RKO (cell line): ENCODE results near the gene SPNS3.

Experiments
- DNase-seq: peaks from one replicate; pipeline ENCODE4 v3.0.0-alpha.2; 2016; ENCODE audit warnings: low spot score

Gene SPNS3

DNA sequence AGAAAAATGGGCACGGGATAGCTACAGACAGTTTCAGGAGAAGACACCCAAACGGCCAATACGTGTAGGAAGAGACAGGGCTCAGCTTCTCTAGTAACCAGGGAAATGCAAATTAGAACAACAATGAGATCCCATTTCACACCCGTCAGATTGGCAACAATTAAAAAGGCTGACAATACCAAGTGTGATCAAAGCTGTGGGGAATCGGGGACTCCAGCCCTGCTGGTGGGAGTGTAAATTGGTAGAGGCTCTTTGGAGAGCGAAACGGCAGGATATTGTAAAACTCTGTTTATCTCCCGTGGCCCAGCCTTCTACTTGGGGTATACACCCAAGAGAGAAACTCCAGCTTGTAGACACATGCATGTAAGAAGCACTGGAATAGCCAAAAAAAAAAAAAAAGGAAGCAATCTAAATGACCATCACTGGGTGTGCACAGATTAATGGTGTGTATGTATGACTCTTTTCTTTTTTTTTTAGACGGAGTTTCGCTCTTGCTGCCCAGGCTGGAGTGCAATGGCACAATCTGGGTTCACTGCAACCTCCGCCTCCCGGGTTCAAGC, 93.9 kb downstream of the SPNS3 start:
- DNase-seq: no peak

DNA sequence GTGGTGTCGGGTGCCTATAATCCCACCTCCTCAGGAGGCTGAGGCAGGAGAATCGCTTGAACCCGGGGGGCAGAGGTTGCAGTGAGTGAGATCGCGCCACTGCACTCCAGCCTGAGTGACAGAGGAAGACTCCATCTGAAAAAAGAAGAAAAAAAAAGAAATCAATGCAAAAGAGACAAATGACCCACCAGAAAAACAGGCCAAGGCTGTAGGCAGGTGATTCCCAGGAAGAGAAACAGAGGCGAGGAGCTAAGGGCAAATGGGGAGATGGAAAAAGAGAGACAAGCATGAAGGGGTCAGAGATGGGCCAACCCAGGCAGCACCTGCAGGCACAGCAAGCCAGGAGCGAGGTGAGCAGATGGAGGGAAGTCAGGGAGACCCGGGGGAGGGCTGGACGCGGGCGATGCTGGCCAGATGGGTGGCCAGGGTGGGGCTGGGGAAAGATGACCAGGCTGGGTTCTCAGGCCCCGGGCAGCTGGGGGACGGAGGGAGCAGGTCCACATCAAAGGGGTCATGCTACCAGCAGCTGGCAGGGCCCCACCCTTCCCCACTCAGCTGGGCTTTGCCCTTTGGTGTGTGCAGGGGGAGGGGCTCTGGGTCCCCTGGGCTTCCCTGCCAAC, 95.9 kb downstream of the SPNS3 start:
- DNase-seq: no peak

DNA sequence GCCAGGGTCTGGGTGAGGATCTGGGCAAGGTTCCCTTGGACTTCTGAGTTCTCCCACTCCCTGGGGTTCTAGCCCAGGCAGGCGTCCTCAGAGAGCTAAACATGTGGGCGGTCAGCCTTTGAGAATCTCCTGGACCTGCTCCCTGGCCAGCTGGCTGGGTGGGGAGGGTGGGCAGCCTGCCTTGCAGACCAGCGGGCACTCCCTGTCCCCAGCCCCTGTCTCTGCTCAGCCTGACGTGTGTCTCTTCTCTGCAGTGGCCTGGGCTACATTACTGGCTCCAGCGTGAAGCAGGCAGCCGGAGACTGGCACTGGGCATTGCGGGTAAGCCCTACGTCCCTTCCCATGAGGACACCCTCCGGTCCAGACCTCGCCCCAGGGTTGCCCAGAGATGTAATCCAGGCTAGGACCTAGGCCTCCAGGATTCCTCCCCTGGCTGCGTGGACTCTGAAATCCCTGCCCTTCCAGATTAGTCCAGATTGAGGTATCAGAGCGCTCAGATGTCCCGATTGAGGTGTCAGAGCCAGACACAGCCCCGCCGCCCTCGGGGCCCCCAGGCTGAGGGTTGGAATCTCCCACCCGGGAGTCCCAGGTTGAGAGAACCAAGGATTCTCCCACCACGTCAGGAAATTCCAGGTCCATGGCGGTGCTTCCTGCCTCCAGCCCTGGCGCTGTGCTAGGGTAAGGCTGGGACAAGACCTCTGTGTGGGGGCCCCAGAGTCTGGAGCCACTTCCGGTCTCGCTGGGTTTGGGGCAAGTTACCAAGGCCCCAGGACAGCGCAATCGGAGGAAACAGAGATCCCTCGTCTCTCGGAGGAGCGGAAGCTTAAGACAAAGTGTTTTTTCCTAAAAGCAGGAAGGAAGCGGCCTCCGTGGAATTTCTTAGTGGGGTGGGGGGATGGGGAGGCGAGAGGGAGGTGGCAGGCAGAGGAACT, 97.3 kb downstream of the SPNS3 start:
- DNase-seq: no peak

DNA sequence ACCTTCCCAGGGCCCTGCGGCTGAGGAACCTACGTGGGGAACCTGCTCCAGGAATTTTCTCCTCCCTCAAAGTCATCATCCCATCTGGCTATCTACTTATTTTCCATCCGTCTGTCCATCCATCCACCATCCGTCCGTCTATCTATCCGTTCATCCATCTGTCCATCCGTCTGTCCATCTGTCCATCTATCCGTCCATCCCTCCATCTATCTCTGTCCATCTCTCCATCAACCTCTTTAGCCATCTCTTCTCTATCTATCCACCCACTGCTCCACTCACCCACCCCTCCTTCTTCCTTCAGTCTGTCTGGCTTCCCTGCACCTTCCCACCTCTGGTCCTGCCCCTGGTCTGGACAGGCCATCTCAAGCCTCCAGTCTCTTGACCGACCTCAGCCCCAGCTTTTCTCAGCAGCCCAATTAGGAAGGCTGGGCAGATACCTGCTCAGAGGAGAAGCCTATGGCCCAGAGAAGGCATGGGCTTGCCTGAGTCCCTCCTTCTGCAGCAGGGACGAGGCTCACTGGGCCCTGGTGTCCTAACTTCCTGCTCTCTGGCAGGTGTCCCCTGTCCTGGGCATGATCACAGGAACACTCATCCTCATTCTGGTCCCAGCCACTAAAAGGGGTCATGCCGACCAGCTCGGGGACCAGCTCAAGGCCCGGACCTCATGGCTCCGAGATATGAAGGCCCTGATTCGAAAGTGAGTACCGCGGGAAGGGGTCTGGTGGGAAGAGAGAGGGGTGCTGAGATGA, 98.4 kb downstream of the SPNS3 start:
- DNase-seq: no peak

DNA sequence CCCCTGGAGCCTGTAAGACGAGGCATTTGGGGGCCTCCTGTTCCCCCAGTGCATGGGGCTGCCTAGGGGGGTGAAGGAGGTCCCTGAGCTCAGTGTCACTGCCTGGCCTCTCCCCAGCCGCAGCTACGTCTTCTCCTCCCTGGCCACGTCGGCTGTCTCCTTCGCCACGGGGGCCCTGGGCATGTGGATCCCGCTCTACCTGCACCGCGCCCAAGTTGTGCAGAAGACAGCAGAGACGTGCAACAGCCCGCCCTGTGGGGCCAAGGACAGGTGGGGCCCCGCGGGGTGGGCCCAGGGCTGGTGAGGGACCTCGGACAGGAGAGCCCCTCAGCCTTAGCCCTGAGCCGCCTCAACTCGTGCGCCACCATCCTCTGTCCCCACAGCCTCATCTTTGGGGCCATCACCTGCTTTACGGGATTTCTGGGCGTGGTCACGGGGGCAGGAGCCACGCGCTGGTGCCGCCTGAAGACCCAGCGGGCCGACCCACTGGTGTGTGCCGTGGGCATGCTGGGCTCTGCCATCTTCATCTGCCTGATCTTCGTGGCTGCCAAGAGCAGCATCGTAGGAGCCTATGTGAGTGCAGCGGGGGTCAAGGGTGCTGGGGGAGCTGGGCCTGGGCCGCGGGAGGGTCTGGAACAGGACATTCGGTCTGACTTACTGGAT, 99.3 kb downstream of the SPNS3 start:
- DNase-seq: no peak

DNA sequence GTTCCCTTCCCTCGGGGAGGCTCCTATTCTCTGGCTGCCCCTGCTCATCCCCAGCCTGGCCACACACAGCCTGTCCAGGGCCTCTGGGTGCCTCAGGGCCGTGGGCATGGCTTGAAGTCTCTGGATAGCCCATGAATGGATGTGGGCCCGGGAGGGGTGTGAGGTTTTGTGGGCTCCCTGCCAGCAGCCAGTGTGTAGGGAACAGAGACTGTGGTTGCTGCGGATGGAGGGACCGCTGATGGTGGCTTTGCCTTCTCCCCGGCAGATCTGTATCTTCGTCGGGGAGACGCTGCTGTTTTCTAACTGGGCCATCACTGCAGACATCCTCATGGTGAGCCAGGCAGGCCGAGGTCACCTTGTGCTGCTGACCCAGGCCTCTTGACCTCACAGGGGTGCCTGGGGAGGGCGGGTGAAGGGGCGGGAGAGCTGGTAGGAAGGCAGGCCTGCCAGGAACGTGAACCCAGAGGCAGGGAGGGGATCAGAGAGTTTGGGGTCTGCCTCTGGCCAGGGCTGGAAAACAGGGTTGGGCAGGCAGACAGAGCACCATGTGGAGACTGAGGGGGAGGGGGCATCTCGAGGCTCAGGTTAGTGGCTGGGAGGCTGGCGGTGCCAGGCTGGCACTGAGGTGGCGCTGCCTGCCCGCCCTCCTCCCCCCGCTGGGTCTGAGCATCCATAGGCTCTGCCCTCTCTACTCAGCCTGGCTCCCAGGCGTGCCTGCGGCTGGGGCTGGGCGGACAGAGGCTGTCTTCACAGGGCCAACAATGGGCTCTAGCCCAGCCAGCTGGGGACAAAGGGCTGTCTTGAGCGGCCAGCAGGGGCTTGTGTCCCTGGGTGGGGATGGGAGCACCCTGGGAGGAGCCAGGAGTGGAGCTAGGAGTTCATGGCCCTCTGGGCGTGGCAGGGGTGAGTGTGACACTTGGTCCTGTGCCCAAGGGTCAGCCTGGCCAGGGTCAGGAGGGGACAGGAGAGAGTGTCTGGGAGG, 100.1 kb downstream of the SPNS3 start:
- DNase-seq: no peak

DNA sequence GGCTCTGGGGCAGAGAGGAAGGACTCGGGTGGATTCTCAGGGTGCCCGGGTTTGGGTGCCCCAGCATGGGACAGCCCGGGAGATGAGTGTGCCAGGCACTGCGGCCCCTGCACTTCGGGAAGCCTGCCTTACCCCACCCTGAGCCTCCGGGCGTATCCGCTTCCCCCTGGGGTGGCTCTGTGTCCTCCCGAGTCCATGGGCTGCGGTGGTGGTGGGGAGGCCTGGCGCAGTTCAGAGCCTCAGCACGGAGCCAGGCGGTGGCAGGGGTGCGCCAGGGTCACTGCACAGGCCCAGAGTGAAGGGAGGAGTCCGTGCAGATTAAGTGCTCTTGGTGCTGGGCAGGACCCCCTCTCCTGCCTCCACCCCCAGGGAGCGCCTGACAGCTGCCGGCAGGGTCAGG, 100.8 kb downstream of the SPNS3 start:
- no peak for DNase-seq

DNA sequence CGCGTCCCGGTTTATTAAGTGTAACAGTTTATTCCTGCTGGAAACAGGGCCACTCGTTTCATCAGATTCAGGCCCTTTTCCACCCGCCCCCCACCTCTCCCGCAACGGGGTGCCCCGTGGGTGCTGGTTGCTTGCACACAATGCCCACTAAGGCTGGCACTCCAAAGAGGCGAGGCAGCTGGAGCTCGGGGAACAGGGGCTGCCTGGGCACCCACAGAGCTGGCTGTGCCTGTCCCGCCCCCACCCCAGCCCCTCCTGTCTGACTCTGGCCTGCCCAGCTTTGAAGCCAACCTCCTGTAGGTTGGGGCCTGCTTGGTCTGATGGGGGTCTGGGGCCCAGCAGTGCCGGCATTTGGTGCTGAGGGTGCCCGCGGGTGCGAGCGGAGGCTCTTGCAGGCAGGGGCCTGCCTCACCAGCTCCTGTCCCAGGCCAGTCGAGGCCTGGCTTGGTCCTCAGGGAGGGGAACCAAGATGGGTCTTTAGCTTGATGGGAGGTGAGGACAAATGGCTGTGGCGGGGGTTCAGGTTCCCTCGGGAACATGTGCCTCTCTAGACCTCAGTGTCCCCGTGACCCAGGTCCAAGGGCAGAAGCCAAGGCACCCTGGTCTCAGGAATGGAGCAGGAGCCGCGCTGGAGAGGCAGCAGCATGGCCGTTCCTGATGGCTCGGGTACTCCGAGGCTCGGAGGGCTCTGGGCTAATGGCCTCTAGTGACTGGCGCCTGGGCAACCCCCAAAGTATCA, 101.4 kb downstream of the SPNS3 start:
- DNase-seq: no peak

DNA sequence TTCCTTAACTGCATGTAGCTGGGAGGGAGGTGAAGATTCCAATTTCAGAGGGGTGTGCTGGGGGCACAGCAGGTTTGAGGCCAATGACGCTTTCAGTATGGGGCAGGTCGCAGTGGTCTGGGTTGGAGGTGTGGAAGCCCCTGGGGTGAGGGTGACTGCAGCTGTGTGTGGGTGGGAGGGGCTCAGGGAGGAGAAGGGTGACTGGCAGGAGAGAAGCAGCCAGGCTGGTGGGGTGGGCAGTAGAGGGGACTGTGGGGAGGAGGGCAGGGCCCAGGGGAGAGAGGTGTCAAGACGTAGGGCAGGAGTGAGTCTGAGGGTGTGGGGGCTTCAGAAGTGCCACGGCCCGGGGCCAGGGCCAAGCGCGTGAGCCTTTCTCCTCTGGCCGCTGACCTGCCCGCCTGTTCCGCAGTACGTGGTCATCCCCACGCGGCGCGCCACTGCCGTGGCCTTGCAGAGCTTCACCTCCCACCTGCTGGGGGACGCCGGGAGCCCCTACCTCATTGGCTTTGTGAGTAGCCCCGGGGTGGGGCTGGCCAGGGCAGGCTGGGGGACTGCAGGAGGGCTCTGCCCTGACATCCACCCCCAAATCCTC, 102.0 kb downstream of the SPNS3 start:
- no peak for DNase-seq

DNA sequence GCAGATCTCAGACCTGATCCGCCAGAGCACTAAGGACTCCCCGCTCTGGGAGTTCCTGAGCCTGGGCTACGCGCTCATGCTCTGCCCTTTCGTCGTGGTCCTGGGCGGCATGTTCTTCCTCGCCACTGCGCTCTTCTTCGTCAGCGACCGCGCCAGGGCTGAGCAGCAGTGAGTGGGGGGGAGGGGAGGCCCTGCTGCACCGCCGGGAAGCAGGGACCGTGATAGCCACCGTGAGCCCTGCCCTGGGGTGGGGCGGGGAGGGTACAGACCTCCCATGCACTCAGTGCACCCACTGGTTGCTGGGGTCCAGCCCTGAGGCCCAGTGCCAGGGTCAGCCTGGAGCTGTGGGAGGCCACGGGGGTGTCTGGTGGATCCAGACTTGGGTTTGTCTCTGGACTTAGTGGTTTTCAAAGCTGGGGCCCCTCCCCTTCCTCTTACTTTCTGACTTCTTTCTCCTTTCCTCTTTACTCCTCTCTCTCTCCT, 102.6 kb downstream of the SPNS3 start:
- DNase-seq: no peak

DNA sequence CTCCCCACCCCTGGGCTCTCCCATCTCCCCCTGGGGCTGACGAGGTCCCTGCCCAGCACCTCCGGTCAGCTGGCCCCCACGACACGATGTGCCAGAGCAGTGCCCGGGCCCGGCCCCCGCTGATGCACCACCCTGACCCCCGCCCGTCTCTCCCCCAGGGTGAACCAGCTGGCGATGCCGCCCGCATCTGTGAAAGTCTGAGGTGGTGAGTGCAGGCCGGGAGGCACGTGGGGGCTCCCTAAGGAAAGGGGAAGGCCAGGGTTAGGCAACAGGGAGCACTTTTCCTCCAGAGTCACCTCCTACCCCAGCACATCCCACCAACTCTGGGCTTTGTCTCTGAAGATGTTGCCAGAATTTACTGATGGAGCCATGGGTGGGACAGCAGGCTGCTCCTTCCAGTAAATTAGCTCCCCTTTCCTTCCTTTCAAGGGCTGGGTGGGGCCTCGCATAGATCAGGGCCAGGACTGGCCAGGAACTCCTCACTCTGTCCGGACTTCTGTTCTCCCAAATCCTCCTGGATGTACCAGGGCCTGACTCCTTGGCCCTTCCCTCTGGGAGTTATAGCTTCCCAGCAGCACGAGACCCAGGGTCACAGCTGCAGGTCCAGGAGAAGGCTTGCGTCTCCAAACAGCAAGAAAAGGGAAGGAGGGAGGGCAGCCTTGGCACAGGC, 103.1 kb downstream of the SPNS3 start:
- DNase-seq: no peak
